Activated T-helper 17 cell treated with anti-CD3 and anti-CD28 coated beads, Interleukin-2, amount 50 U/mL, for 72 hours (primary cell): ENCODE data around the gene TNFRSF8. TPM values are rescaled to one million over a fixed set of nuclear protein-coding genes. Genes with fewer than 3 reads are reported as not detected.
"Not testable (repeated sequence)": the region's sequence is repeated elsewhere in the genome, so short reads cannot be mapped to it uniquely, and the experiment has no call there.

ENCODE experiments used
- ATAC-seq: fragments of 150-1000 bp; cut with Tn5 transposase; replicated peaks from 2 replicates; pipeline ENCODE4 v1.10.0; 2021; ENCODE audit warnings: mild to moderate bottlenecking, moderate library complexity
- H3K27ac Mint-ChIP-seq: one replicate; pipeline ENCODE4 v1.8.0; 2022; ENCODE audit warnings: mixed read lengths
- H3K27me3 Mint-ChIP-seq: one replicate; pipeline ENCODE4 v1.8.0; 2022; ENCODE audit warnings: mixed read lengths
- H3K36me3 Mint-ChIP-seq: one replicate; pipeline ENCODE4 v1.8.0; 2022; ENCODE audit warnings: low read depth, mild to moderate bottlenecking, mixed read lengths
- H3K4me1 Mint-ChIP-seq: one replicate; pipeline ENCODE4 v1.8.0; 2022; ENCODE audit warnings: mixed read lengths
- H3K4me3 Mint-ChIP-seq: one replicate; pipeline ENCODE4 v1.8.0; 2022; ENCODE audit warnings: mild to moderate bottlenecking, mixed read lengths
- H3K9me3 Mint-ChIP-seq: one replicate; pipeline ENCODE4 v1.8.0; 2022; ENCODE audit warnings: mixed read lengths
- total RNA-seq, 2 donors: library from RNA; stranded (reverse); gene quantifications; one replicate each; pipeline ENCODE4 v1.2.3, GENCODE V29; 2022

Gene TNFRSF8
- total RNA-seq, 2 donors from 2014 or later = 35.3 to 216 TPM

DNA sequence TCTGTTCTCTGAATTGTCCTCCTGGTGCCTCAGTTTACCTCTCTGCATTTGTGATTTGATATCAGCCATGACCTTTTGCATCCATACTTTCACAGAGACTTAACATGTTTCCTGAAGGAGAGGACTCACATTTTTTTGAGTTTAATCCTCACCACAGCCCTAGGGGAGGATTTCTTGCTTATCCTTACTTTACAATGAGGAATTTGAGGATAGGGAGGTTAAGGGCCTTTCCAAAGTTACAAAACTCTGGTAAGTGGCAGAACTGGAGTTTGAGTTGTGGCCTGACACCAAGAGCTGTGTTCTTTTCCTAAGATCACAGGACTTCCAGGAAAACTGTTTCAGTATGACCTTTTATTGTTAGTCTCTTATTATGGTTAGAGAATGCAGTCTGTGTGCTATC lies 34.2 kb downstream of the TNFRSF8 start:
- ATAC-seq = no peak
- peaks cover 46% of the 10 kb centered on the region for H3K36me3 Mint-ChIP-seq
- no peak overlapping the region for H3K27ac Mint-ChIP-seq
- no peaks in the 10 kb centered on the region for H3K27me3 Mint-ChIP-seq
- H3K4me1 Mint-ChIP-seq = peaks cover 5% of the 10 kb centered on the region
- peaks cover 4% of the 10 kb centered on the region for H3K9me3 Mint-ChIP-seq
- H3K4me3 Mint-ChIP-seq = no peak overlapping the region

DNA sequence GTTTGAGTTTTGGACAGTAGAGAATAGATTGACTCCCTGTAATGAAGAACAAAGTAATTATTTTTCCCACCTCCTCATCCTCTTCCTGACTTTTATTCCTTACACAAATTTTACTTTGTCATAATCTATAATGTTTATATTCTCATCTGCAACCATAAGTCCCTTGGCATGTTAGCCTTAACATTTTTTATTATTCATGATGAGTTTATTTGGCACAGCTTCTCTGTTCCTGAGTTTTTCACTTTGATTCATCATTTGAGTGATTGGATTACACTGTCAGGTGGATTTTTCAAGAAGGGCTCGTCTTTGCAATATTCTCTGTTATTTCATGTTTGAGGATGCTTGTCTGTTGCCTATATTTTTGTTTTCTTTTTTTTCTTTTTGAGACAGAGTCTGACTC lies 35.7 kb downstream of the TNFRSF8 start:
- no peaks in the 10 kb centered on the region for H3K27me3 Mint-ChIP-seq
- peaks cover 5% of the 10 kb centered on the region for H3K4me1 Mint-ChIP-seq
- ATAC-seq = no peak
- no peak overlapping the region for H3K4me3 Mint-ChIP-seq
- H3K9me3 Mint-ChIP-seq = peaks cover 4% of the 10 kb centered on the region
- peaks cover 48% of the 10 kb centered on the region for H3K36me3 Mint-ChIP-seq
- H3K27ac Mint-ChIP-seq = no peak overlapping the region

DNA sequence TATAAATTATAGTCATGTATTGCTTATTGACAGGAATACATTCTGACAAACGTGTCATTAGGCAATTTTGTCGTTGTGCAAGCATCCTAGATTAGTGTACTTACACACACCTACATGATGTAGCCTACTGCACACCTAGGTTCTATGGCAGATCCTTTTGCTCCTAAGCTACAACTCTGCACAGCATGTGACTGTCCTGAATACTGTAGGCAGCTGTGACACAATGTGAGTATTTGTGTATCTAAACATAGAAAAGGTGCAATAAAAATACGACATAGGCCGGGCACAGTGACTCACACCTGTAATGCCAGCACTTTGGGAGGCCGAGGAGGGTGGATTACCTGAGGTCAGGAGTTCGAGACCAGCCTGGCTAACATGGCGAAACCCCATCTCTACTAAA lies 36.5 kb downstream of the TNFRSF8 start:
- Mint-ChIP-seq H3K9me3 (peaks cover 4% of the 10 kb centered on the region), H3K27ac (no peak overlapping the region), H3K27me3 (no peaks in the 10 kb centered on the region), H3K36me3 (peaks cover 52% of the 10 kb centered on the region), H3K4me3 (no peak overlapping the region), H3K4me1 (peaks cover 5% of the 10 kb centered on the region)
- ATAC-seq = no peak

DNA sequence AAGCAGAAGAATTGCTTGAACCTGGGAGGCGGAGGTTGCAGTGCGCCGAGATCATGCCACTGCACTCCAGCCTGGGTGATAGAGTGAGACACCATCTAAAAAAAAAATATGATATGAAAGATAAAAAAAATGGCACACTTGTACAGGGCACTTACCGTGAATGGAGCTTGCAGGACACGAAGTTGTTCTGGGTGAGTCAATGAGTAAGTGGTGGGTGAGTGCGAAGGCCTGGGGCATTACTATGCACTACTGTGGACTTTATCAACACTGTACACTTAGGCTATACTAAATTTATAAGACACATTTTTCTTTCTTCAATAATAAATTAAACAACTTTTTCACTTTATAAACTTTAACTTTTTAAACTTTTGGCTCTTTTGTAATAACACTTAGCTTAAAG lies 37.0 kb downstream of the TNFRSF8 start:
- no peaks in the 10 kb centered on the region for H3K27me3 Mint-ChIP-seq
- ATAC-seq = no peak
- peaks cover 4% of the 10 kb centered on the region for H3K9me3 Mint-ChIP-seq
- H3K27ac Mint-ChIP-seq = no peak overlapping the region
- H3K4me3 Mint-ChIP-seq = no peak overlapping the region
- peaks cover 56% of the 10 kb centered on the region for H3K36me3 Mint-ChIP-seq
- H3K4me1 Mint-ChIP-seq = peaks cover 5% of the 10 kb centered on the region

DNA sequence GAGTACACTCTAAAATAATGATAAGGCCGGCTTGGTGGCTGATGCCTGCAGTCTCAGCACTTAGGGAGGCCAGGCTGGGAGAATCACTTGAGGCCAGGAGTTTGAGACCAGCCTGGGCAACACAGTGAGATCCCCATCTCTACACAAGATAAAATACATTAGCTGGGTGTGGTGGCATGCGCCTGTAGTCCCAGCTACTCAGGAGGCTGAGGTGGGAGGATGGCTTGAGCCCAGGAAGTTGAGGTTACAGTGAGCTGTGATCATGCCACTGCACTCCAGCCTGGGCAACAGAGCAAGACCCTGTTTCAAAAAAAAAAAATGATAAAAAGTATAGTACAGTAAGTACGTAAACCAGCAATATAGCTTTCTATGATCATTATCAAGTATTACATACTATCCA lies 38.0 kb downstream of the TNFRSF8 start:
- peaks cover 60% of the 10 kb centered on the region for H3K36me3 Mint-ChIP-seq
- not testable (repeated sequence) for H3K4me1 Mint-ChIP-seq, H3K27me3 Mint-ChIP-seq, H3K27ac Mint-ChIP-seq, H3K9me3 Mint-ChIP-seq, ATAC-seq, H3K4me3 Mint-ChIP-seq

DNA sequence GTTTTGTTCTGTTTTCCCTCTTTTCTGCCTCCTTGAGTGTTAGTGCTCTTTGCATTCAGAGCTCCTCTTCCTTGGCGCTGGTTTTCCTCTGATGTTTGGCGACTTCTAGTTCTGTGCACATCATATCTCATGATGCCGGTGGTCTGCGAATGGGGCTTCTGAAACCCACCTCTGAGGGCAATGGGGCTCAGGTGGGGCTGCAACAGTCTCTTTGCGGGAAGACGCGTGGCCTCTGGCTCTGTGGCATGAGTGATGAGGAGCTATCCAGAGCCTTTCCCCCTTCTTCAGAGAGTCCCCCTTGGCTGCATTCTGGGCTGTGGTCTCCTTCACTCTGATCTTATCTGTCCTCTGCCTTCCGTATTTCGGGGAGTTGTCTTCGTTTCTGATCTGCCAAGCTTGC lies 39.0 kb downstream of the TNFRSF8 start:
- Mint-ChIP-seq H3K4me1 (peaks cover 11% of the 10 kb centered on the region), H3K9me3 (no peaks in the 10 kb centered on the region), H3K27ac (no peak overlapping the region), H3K36me3 (peaks cover 59% of the 10 kb centered on the region), H3K27me3 (peaks cover 3% of the 10 kb centered on the region), H3K4me3 (no peak overlapping the region)
- ATAC-seq = no peak

DNA sequence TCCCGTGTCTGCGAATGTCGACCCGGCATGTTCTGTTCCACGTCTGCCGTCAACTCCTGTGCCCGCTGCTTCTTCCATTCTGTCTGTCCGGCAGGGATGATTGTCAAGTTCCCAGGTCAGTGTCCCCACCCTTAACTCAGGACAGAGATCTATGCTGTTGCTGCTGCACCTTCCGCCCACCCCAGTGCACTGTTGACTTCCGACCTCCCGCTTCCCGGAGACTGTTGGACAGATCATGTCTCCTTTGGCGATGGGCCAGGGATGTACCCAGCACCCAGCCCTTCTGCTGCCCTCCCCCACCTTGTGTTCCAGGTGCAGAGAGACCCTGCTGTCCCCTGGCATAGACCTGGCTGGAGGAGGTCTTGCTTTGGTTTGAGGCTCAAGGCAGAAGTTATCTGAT lies 41.3 kb downstream of the TNFRSF8 start:
- Mint-ChIP-seq H3K27me3 (peaks cover 3% of the 10 kb centered on the region), H3K4me1 (peaks cover 11% of the 10 kb centered on the region), H3K27ac (peak overlapping the region; percentile 42), H3K9me3 (no peaks in the 10 kb centered on the region), H3K36me3 (peaks cover 36% of the 10 kb centered on the region), H3K4me3 (no peak overlapping the region)
- ATAC-seq = no peak

DNA sequence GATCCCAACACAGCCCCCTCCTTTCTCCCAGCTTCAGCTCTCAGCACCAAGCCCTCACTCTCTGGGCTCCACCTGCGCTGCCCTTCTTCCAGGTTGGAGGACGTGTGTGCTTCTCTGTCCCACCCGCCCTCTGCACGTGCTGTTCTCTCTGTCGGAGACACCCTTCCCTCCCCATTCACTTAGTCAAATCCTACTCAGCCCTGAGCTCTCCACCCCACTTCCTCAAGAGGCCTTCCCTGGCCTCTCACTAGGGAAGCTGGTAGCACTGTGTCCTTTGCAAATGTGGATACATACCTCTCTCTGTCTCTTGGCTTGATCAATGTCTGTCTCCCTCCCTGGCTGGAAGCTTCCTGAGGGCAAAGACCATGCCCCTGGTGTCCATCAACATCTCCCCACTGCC lies 43.0 kb downstream of the TNFRSF8 start:
- Mint-ChIP-seq H3K27me3 (peaks cover 3% of the 10 kb centered on the region), H3K27ac (peak overlapping the region; percentile 19)

DNA sequence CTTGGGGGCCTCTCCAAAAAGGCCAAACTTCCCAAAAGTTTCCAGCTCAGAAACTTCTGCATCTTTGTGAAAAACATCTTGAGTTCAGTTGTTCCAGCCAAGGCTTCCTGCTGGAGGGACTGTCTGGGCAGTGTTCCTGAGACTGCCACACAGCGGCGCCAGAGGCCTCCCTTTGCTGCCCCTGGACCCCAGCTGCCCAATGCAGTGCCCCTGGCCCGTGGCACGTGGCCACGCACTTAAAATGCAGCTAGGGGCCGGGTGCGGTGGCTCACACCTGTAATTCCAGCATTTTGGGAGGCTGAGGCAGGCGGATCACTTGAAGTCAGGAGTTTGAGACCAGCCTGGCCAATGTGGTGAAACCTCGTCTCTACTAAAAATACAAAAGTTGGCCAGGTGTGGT lies 43.8 kb downstream of the TNFRSF8 start:
- not testable (repeated sequence) for ATAC-seq, H3K4me3 Mint-ChIP-seq, H3K9me3 Mint-ChIP-seq, H3K27ac Mint-ChIP-seq, H3K27me3 Mint-ChIP-seq
- Mint-ChIP-seq H3K4me1 (peaks cover 11% of the 10 kb centered on the region), H3K36me3 (peaks cover 48% of the 10 kb centered on the region)

More for the DNA sequence above, 43.0 kb downstream of the TNFRSF8 start:
- H3K4me3 Mint-ChIP-seq = no peak overlapping the region
- peaks cover 11% of the 10 kb centered on the region for H3K4me1 Mint-ChIP-seq
- no peaks in the 10 kb centered on the region for H3K9me3 Mint-ChIP-seq
- no peak for ATAC-seq
- H3K36me3 Mint-ChIP-seq = peaks cover 44% of the 10 kb centered on the region

DNA sequence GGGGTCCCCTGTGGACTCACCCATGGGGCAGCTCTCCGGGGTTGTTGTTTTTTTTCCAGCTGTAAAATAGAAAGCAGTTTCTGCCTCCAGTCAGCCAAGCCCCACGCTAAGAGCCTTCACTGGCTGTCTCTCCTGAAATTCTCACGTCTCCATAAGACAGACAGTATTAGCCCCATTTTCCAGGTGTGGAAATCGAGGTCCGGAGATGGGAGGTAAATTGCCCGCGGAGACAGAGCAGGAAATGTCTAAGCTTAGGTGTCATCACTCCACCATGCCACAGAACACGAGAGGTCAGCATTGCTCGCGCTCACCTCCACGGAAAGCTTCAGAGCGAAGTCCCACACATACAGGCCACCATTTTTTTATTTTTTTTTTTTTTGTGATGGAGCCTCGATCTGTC lies 44.6 kb downstream of the TNFRSF8 start:
- peaks cover 3% of the 10 kb centered on the region for H3K27me3 Mint-ChIP-seq
- no peak for ATAC-seq
- H3K4me3 Mint-ChIP-seq = no peak overlapping the region
- no peaks in the 10 kb centered on the region for H3K9me3 Mint-ChIP-seq
- H3K36me3 Mint-ChIP-seq = peaks cover 48% of the 10 kb centered on the region
- H3K4me1 Mint-ChIP-seq = peaks cover 11% of the 10 kb centered on the region
- no peak overlapping the region for H3K27ac Mint-ChIP-seq

DNA sequence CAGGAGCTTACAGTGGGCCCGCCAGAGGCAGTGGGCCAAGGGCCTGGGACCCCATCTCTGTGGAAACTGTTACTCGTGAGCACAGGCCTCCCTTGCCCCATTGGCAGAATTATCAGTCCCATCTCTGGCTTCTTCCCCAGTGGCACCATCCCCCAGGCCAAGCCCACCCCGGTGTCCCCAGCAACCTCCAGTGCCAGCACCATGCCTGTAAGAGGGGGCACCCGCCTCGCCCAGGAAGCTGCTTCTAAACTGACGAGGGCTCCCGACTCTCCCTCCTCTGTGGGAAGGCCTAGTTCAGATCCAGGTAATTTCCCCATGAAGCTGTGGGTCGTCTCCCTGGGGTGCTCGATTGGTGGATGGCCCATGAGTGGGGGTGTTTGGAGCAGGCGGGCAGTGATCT lies 46.8 kb downstream of the TNFRSF8 start:
- Mint-ChIP-seq H3K9me3 (no peaks in the 10 kb centered on the region), H3K36me3 (peaks cover 46% of the 10 kb centered on the region), H3K27ac (no peak overlapping the region), H3K4me3 (no peak overlapping the region), H3K4me1 (peaks cover 16% of the 10 kb centered on the region), H3K27me3 (peaks cover 3% of the 10 kb centered on the region)
- no peak for ATAC-seq

DNA sequence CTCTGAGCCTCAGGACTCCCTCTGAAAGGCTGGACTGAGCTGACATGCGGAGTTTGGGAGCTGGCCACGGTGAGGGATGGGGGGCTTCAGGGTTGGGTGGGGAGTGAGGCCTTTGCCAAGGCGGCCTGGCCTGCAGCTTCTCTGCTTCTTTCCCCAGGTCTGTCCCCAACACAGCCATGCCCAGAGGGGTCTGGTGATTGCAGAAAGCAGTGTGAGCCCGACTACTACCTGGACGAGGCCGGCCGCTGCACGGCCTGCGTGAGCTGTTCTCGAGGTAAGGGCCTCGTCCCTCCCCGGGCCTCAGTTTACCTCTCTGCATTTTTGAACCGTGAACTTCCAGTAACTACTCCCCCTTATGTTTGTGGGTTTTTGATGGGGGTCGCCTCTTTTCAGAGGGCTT lies 48.6 kb downstream of the TNFRSF8 start:
- peaks cover 48% of the 10 kb centered on the region for H3K36me3 Mint-ChIP-seq
- no peaks in the 10 kb centered on the region for H3K27me3 Mint-ChIP-seq
- no peaks in the 10 kb centered on the region for H3K9me3 Mint-ChIP-seq
- H3K4me3 Mint-ChIP-seq = no peak overlapping the region
- no peak overlapping the region for H3K27ac Mint-ChIP-seq
- peaks cover 6% of the 10 kb centered on the region for H3K4me1 Mint-ChIP-seq
- ATAC-seq = no peak

DNA sequence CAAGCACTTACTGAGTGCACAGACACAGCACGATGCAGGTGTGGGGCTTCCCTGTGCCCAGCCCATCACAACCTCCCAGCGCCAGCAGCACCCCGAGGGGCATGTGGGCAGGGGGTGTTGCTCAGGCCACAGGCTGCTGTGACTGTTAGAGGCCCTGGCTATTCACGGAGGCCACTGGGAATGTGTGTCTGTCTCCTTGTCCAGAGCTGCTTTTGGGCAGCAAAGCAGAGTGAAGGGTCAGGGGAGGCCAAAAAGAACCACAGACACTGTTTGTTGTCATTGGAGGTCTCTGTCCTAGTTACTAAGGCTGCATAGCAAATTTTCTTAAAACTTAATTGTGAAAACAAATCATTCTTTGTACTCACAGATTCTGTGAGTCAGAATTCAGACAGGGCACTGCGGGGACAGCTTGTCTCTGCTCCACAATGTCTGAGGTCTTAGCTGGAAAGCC lies 49.6 kb downstream of the TNFRSF8 start:
- Mint-ChIP-seq H3K27me3 (no peaks in the 10 kb centered on the region), H3K4me3 (no peak overlapping the region), H3K9me3 (no peaks in the 10 kb centered on the region), H3K36me3 (peaks cover 50% of the 10 kb centered on the region), H3K4me1 (peaks cover 6% of the 10 kb centered on the region), H3K27ac (peak overlapping the region; percentile 31)
- ATAC-seq = no peak

DNA sequence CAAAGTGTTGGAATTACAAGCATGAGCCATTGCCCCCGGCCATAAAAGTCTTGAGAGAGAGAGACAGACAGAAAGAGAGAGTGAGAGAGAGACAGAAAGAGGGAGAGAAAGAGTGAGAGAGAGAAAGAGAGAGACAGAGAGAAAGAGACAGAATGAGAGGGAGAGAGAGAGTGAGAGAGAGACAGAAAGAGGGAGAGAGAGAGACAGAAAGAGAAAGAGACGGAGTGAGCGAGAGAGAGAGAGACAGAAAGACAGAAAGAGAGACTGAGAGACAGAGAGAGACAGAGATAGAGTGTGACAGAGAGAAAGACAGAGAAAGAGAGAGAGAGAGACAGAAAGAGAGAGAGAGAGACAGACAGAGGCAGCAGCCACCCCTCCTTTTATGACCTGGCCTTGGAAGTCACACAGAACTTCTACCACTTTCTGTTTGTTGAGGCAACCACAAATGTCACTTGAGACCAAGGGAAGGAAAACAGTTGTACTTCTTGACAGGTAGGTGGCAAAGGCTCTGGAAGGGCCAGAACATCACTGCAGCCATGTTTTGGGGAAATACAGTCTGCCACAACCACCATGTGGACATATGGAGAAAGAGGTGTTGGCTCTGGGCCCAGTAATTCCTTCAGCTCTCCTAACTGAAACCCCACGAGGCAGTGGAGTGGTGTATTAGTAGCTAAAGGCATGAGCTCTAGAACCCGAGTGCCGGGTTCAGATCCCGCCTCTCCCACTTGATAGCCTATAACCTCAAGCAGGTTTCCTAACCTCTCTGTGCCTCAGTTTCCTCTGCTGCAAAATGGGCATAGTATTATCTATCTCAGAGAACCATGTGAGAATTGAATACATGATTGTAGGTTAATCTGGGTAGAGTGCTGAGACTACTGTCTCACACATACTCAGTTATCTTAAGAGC lies 50.6 kb downstream of the TNFRSF8 start:
- Mint-ChIP-seq H3K9me3 (no peaks in the 10 kb centered on the region), H3K4me3 (no peak overlapping the region), H3K27me3 (no peaks in the 10 kb centered on the region), H3K36me3 (peaks cover 50% of the 10 kb centered on the region), H3K4me1 (peaks cover 6% of the 10 kb centered on the region), H3K27ac (peak overlapping the region; percentile 31)
- no peak for ATAC-seq

DNA sequence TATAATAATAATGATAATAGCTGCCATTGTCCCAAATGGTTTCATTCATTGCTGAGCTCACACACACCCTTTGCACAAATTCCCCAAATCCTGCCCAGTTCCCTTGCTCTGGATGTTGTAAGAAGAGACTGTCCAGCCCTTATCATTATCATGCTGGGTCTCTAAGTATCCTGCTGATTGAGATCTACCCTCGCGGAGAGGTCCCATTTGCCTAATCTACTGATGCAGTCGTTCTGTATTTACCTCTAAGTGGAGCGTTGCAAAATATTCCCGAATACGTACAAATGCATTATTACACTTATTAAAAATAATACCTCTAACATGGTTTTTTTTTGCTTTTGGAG lies 51.2 kb downstream of the TNFRSF8 start:
- ATAC-seq = no peak
- no peaks in the 10 kb centered on the region for H3K9me3 Mint-ChIP-seq
- H3K4me1 Mint-ChIP-seq = peaks cover 6% of the 10 kb centered on the region
- peaks cover 55% of the 10 kb centered on the region for H3K36me3 Mint-ChIP-seq
- no peak overlapping the region for H3K4me3 Mint-ChIP-seq
- H3K27ac Mint-ChIP-seq = no peak overlapping the region
- no peaks in the 10 kb centered on the region for H3K27me3 Mint-ChIP-seq
